ENCODE results near the gene SIRT7.
A peak's percentile ranks its signal among the peaks of the same experiment; 100 is the strongest.

SIRT7 gene

GRCh38 chr17:81877569-81877968 lies 40.4 kb downstream of the SIRT7 start:
- TF ChIP-seq REST (IDR thresholded peaks at IDR 0.05; ENCODE audit: low read depth) = no peak
- no peak for TF ChIP-seq RAD21 (IDR thresholded peaks at IDR 0.05; ENCODE audit: low read depth)
- TF ChIP-seq, protein P1, sequence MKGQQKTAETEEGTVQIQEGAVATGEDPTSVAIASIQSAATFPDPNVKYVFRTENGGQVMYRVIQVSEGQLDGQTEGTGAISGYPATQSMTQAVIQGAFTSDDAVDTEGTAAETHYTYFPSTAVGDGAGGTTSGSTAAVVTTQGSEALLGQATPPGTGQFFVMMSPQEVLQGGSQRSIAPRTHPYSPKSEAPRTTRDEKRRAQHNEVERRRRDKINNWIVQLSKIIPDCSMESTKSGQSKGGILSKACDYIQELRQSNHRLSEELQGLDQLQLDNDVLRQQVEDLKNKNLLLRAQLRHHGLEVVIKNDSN (IDR thresholded peaks at IDR 0.05) = no peak

- peak; percentile 66; the same call in 1 of the 2 replicates for TF ChIP-seq TAF1 (IDR thresholded peaks at IDR 0.05; ENCODE audit: low read depth)
- no peak; the same call in 1 of the 2 replicates for TF ChIP-seq ZBTB7A (IDR thresholded peaks at IDR 0.05; ENCODE audit: low read depth)
- peak; percentile 28; the same call in 1 of the 2 replicates for TF ChIP-seq CREB1 (IDR thresholded peaks at IDR 0.05; ENCODE audit: low read depth)
- peak; percentile 55; the same call in 1 of the 2 replicates for TF ChIP-seq EP300 (IDR thresholded peaks at IDR 0.05; ENCODE audit: borderline replicate concordance)
- TF ChIP-seq, protein P2, sequence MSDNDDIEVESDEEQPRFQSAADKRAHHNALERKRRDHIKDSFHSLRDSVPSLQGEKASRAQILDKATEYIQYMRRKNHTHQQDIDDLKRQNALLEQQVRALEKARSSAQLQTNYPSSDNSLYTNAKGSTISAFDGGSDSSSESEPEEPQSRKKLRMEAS (IDR thresholded peaks at IDR 0.05) = peak; percentile 99
- no peak for TF ChIP-seq RAD21 (IDR thresholded peaks at IDR 0.05; ENCODE audit: low read depth)
- peak; percentile 96 for TF ChIP-seq YY1 (IDR thresholded peaks at IDR 0.05; ENCODE audit: low read depth)
- TF ChIP-seq FOXM1 (IDR thresholded peaks at IDR 0.05; ENCODE audit: borderline replicate concordance, low read depth) = no peak
- no peak for TF ChIP-seq CEBPB (IDR thresholded peaks at IDR 0.05)
- TF ChIP-seq, protein P1 (IDR thresholded peaks at IDR 0.05) = peak; percentile 91; the same call in 1 of the 2 replicates
- no peak for TF ChIP-seq TCF12 (IDR thresholded peaks at IDR 0.05; ENCODE audit: low read depth)
- TF ChIP-seq NFIC (IDR thresholded peaks at IDR 0.05) = no peak
- peak; percentile 53; the same call in 1 of the 2 replicates for TF ChIP-seq EGR1 (IDR thresholded peaks at IDR 0.05)
- peak; percentile 11; the same call in 1 of the 2 replicates for TF ChIP-seq TEAD4 (IDR thresholded peaks at IDR 0.05)
- no peak for TF ChIP-seq REST (IDR thresholded peaks at IDR 0.05; ENCODE audit: low read depth)
These were observed 46.4 kb downstream of the SIRT7 start for GRCh38 chr17:81871387-81872230.

DNA sequence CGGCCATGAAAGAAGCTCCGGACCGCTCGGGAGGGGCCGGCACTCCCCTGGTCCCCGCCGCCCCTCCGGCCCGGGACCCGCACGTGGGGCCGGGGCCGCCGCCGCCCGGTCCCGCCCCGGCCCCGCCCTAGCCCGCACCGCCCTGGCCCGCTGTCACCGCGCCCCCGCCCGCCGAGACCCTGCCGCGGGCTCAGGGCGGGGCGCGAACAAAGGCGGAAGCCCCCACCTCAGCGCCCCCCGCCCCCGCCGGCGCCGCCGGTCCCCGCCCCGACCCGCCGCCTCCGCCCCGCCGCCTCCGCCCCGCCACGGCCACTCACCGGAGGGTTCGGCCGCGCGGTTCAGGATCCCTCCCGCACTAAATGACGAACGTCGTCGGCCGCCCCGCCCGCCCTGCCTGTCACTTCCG lies 47.0 kb downstream of the SIRT7 start, which contains the start of gene ARHGDIA:
Gene ARHGDIA (minus strand): TSS at position 357 of the 406 bp plus-strand sequence. CDS start 1,407 bp downstream, outside the sequence.
- no peak for TF ChIP-seq YY1 (IDR thresholded peaks at IDR 0.05; ENCODE audit: low read depth)

- TF ChIP-seq, protein P2 (IDR thresholded peaks at IDR 0.05) = peak; percentile 15; the same call in 1 of the 2 replicates
- TF ChIP-seq TEAD4 (IDR thresholded peaks at IDR 0.05) (no peak), RAD21 (IDR thresholded peaks at IDR 0.05; ENCODE audit: low read depth) (no peak)
These were observed 47.6 kb downstream of the SIRT7 start for GRCh38 chr17:81870131-81870980.

- TF ChIP-seq RAD21 (IDR thresholded peaks at IDR 0.05; ENCODE audit: low read depth) = no peak
- 0 out of 2 replicates have a peak, but pooled peaks have one; percentile 3 for TF ChIP-seq EGR1 (IDR thresholded peaks at IDR 0.05)
- no peak for TF ChIP-seq REST (IDR thresholded peaks at IDR 0.05; ENCODE audit: low read depth)
- TF ChIP-seq ZBTB7A (IDR thresholded peaks at IDR 0.05; ENCODE audit: low read depth) = peak; percentile 54
- no peak for TF ChIP-seq CEBPB (IDR thresholded peaks at IDR 0.05)
These were observed 48.5 kb downstream of the SIRT7 start for GRCh38 chr17:81869221-81870130.

Data from Ishikawa (cell line).